GM19043 (cell line): ENCODE data around the gene ZNF837.

Source experiments
- ATAC-seq: cut with Tn5 transposase; IDR thresholded peaks from one replicate; pipeline ENCODE4 v1.9.1; 2021; ENCODE audit warnings: low read depth; ENCODE audit not compliant: unreplicated experiment

The ZNF837 gene

GRCh38 chr19:58374200-58374599, 6.6 kb downstream of the ZNF837 start:
- ATAC-seq: no peak

GRCh38 chr19:58372311-58373133, 8.3 kb downstream of the ZNF837 start:
- ATAC-seq: no peak

- no peak for ATAC-seq
Observed at GRCh38 chr19:58368561-58369360, 12.1 kb downstream of the ZNF837 start.

- ATAC-seq: no peak
Observed at GRCh38 chr19:58367698-58368454, 13.0 kb downstream of the ZNF837 start.

DNA sequence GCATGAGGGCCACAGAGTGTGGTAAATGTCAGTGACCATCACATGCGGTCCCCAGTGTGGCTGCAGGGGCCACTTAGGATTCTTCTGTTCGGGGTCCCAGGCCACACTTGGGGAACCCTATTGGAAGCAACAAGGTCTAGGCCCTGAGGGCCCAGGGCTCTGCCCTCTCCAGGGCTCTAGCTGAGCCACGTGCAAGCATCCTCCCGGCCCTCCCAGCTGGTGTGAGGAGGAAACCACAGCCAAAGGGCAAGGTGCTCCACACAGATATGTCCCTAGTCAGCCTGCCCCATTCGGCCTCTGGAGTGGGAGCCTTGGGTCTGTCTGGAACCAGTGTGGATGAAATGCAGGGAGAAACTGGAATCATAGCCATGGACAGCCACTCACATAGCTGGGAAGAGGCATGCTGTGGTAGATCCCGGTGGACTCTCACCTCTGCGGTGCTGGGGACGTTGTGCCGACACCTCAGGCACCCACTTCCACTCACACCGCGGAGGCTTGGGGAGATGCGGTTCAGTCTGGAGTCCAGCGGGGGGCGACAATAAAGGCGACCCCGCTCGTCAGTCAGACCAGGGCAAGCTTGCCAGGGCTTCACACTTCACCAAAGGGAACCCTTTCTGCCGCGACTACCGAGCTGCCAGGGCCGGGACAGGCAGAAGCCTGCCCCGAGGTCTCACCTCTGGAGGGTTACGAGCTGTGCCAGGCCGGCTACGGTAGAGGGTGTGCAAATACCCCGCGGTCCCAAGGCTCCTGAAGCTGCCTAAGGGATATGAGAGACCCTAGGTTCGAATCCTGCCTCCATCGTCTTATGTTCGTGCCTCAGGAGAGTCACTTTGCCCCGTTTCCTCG, 14.0 kb downstream of the ZNF837 start:
- ATAC-seq: no peak

DNA sequence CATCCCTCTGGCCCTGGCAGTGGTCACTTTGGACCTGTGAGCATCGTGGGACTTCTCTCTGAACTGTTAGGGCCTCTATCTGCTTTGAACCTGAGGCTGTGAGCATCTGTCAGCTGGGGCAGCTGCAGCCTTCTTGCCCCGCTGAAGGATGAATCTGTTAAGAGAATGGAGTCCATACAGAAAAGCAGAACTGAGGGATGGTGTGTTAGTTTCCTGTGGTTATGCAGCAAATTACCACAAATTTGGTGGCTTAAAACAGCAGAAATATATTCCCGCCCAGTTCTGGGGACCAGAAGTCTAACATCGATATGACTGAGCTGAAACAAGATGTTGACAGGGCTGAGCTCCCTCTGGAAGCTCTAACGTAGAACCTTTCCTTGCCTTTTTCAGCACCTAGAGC, 16.7 kb downstream of the ZNF837 start:
- no peak for ATAC-seq

DNA sequence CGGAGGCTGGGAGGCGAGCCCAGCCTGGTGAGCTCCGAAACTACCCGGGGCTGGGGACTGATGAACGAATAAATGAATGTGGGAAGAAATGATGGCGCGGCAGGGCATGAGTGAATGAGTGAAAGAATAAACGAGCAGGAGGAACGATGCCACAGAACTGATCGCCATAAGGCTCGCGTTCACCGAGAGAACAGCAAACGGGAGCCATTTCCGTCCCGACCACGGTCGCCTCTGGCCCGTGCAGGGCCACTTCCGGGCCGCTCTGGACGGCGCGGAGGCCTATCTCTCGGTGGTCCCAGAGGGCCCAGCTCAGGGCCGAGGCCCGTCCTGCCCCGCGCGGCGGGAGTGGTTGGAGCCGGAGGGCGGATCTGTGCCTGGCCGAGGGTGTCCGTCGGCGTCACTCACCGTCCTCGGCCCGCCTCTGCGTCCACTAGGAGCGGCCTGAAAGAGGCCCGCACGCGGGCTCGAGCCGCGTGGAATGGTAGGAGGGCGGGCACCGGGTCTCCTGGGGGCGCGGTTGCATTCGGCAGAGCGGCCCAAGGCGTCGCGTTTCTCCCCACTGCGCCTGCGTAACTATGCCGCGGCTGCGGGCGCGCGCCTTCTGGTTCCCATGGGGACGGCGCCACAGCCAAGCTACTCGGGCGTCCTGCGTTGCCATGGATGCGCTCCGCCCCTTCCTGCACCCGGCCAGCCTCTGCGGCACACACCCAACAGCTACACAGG, 18.4 kb downstream of the ZNF837 start, which contains the start of gene ZNF497:
TSS of gene ZNF497 (minus strand) at position 480 of the 723 bp plus-strand sequence. CDS start 5,116 bp downstream, outside the sequence.
- ATAC-seq: peak; percentile 82

DNA sequence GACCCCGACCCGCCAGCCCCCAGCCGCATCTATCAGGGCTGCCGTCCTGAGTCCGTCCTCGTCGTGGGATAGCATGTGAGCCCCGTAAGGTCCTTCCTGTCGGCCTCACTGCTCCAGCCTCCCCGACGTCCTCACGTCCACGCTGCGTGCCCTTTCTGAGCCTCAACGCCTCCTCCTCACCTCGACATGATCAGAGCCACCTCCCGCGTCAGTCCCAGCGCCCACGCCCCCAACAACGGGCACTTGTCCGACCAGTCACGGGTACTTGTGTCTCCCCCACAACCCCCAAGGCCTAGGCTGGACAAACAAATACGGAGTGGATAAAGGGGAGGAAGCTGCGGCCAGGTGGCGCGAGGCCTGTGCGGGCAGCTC, 18.9 kb downstream of the ZNF837 start:
- no peak for ATAC-seq

- ATAC-seq: no peak
Observed at GRCh38 chr19:58357481-58358145, 23.2 kb downstream of the ZNF837 start.

GRCh38 chr19:58356766-58357480, 23.9 kb downstream of the ZNF837 start:
- no peak for ATAC-seq

DNA sequence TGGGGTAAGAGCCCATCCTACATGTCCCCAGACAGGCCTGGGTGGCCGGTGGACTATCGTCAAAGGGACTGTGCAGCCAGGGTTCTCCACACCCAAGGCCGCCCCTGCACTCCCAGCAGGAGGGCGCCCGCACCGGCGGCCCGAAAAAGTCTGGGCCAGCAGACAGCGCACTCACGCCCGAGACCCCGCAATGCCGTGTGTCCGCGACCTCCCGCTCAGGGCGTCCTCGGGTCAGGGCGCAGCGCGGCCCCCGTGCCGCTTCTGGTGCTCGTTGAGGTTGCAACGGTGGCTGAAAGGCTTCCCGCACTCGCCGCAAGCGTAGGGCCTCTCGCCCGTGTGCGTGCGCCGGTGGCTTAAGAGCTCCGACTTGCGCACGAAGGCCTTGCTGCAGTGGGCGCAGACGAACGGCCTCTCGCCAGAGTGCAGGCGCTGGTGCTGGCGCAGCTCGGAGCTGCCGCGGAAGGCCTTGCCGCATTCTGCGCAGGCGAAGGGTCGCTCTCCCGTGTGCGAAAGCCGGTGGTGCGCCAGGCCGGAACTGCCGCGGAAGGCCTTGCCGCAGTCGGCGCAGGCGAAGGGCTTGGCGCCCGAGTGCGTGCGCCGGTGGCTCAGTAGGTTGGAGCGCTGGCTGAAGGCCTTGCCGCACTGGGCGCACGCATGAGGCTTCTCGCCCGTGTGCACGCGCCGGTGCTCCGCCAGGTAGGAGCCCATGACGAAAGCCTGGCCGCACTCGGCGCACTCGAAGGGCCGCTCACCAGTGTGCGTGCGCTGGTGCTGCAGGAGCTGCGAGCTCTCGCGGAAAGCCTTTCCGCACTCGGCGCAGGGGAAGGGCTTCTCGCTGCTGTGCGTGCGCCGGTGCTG, 24.7 kb downstream of the ZNF837 start:
- ATAC-seq: no peak

DNA sequence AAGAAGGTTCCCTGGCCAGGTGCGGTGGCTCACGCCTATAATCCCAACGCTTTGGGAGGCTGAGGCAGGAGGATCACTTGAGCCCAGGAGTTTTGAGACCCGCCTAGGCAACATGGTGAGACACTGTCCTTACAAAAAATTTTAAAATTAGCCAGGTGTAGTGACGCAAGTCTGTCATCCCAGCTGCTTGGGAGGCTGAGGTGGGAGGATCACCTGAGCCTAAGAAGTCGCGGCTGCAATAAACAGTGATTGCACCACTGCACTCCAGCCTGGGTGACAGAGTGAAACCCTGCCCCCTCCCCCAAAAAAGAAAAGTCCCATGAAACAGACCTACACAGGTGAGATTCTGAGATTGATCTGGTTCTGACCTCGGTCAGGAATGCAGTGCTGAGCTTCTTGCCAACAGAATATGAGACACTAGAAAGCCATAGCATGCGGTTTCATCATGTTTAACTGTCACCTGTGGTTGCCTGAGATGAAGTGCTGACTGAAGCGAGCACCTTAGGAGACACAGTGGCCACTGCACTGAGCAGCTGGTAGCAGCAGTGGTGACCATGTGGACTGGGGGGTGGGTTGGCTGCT, 25.5 kb downstream of the ZNF837 start:
- no peak for ATAC-seq

- ATAC-seq: no peak
Observed at GRCh38 chr19:58354478-58355030, 26.3 kb downstream of the ZNF837 start.

DNA sequence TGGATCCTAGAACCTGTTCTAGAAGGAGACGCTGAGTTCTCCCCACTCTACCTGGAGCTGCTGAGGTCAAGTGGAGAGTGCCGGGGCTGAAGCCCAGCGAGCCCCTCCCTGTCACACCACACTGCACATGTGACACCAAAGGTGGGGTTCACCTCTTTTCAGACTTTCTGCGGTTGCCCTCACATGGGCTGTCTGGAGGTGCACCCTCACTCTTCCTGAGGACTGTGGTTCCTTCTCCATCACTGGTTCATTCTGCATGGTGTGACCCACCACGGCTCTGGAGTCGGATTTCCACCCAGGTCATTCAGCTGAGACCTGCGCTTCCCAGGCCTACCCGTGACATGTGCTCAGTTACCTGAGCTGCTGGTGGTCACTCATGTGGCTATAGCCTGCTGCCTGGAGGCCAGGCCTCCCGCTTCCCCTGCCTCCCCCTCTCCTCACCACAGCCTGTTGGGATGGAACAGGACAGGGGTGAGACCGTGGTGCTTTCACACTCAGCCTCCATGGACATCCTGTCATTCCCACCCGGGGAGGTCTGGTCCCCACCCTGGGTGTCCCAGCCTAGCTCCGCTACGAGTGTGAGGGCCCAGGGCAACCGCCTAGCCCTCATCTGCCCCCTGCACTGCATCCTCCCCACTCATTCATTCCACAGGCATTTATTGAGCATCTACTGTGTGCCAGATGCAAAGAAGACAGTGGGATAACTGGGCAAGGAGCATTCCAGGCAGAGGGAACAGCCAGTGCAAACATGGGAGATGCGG, 26.9 kb downstream of the ZNF837 start:
- no peak for ATAC-seq

DNA sequence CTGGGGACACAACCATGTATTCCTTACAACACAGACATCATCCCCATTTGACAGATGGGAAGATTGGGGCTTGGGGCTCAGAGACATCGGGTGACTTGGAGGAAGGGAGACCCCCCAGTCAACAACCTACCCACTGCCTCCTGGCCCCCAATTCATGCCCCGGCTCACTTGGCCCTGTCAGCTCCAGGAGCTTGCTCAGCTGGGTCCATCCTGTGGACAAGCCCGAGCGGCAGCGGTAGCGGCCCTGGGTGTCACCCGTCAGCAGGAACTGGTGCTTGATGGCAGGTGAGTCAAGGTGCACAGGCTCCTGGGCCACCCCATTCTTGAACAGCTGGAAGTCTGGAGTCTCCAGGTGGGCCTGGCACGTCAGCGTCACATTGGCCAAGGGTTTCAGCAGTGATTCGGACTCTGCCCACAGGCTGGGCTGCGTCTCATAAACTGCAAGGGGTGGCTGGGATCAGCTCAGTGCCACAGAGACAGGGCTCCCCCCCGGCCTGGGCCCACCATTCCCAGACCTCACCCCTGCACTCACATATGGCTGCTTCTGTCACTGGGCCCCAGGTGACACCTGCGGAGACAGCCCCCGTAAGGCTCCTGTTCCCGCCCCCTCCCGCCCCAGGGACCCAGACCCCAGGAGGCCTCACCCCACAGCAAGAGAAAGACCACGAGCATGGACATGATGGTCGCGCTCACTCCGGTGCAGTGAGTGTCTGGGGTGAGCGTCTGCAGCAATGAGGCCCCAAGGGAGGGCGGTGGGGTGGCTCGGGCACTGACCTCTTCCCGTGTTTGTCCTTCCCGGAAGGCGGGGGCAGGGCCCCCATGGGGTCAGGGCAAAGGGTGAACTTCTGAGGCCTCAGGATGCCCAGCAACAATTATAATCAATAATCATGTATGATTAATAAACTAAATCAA, 27.8 kb downstream of the ZNF837 start, which contains the start of gene A1BG:
TSS of gene A1BG (minus strand) at position 733 of the 912 bp plus-strand sequence. CDS start at position 678, 55 bp downstream.
- ATAC-seq: no peak
